Esophagus squamous epithelium (tissue), 5 donors: ENCODE data around the gene NPM1. TPM values are rescaled to one million over a fixed set of nuclear protein-coding genes. Genes with fewer than 3 reads are reported as not detected.

ENCODE experiments used
- DNase-seq: peaks from one replicate; lab custom pipeline; 2025; lab: John Stamatoyannopoulos, UW
- H3K27ac ChIP-seq, 4 donors: fragments of 200-600 bp; sonication (generic); one replicate each; pipeline ENCODE4 v1.5.1; 2016 to 2019; ENCODE audit warnings: mild to moderate bottlenecking in 1 of 4
- H3K27me3 ChIP-seq, 4 donors: fragments of 200-600 bp; sonication (generic); 1 replicate in 3 of 4; 2 replicates in 1 of 4; pipeline versions ENCODE4 v1.5.1 to v1.6.0; 2017 to 2021; ENCODE audit warnings: antibody characterized with exemption in 1 of 4
- H3K36me3 ChIP-seq, 3 donors: fragments of 200-600 bp; sonication (generic); one replicate each; pipeline ENCODE4 v1.5.1; 2016 to 2019
- H3K4me1 ChIP-seq, 3 donors: fragments of 200-600 bp; sonication (generic); one replicate each; pipeline ENCODE4 v1.5.1; 2017 to 2019
- H3K4me3 ChIP-seq, 4 donors: fragments of 200-600 bp; sonication (generic); 1 replicate in 3 of 4; 2 replicates in 1 of 4; pipeline ENCODE4 v1.5.1; 2016 to 2019; ENCODE audit warnings: mild to moderate bottlenecking in 2 of 4, moderate library complexity in 1 of 4
- H3K9me3 ChIP-seq, 3 donors: fragments of 200-600 bp; sonication (generic); one replicate each; pipeline ENCODE4 v1.5.1; 2016 to 2019
- POLR2A ChIP-seq, 4 donors: fragments of 450-650 bp; IDR thresholded peaks; one replicate each; pipeline ENCODE4 v1.6.1; 2017; ENCODE audit warnings: antibody characterized with exemption in 4 of 4, mild to moderate bottlenecking in 4 of 4, moderate library complexity in 3 of 4
- WGBS, 2 donors: methylation state at CpG; one replicate each; pipeline ENCODE4 v1.1.5; 2018; 5-methylcytosine and 5-hydroxymethylcytosine counted together
- intact Hi-C: fragments of 100-400 bp; cut with DNase I; formaldehyde crosslinking; loops from one replicate; pipeline ENCODE4 v1.15.0; 2022
- total RNA-seq, 4 donors: library from RNA; depleted of rRNA; stranded (reverse); fragments of >200 nt; gene quantifications; one replicate each; pipeline ENCODE4 v1.1.0, GENCODE V29; 2016
- TF ChIP-seq, protein P1 (sequence below), 6 experiments: fragments of 450-650 bp in 4 of 6; fragments of 200-600 bp in 2 of 6; sonication (generic) in 2 of 6; IDR thresholded peaks; one replicate each; pipeline ENCODE4 v1.5.1; 2016 to 2019; ENCODE audit warnings: antibody characterized with exemption in 6 of 6, mild to moderate bottlenecking in 4 of 6, moderate library complexity in 4 of 6
- donor health status: DM: yes; HTN: yes; CAD: no.

NPM1 gene
- total RNA-seq, 4 donors from 2014 or later: 394 to 1,052 (median 904) TPM

DNA sequence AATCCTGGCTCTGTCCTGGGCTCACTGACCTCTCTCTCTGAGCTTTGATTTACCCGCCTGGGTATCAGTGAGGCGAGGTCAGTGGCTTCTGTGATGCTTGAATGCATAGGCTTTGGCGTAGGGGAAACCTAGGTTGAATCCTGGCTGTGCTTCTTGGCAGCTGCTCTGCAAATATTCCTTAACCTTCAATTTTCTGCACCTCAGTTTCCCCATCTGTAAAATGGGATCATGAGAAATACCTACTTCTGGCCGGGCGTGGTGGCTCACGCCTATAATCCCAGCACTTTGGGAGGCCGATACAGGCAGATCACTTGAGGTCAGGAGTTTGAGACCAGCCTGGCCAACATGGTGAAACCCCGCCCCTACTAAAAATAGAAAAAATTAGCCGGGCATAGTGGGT, 39.0 kb downstream of the NPM1 start:
- TF ChIP-seq, protein P1, sequence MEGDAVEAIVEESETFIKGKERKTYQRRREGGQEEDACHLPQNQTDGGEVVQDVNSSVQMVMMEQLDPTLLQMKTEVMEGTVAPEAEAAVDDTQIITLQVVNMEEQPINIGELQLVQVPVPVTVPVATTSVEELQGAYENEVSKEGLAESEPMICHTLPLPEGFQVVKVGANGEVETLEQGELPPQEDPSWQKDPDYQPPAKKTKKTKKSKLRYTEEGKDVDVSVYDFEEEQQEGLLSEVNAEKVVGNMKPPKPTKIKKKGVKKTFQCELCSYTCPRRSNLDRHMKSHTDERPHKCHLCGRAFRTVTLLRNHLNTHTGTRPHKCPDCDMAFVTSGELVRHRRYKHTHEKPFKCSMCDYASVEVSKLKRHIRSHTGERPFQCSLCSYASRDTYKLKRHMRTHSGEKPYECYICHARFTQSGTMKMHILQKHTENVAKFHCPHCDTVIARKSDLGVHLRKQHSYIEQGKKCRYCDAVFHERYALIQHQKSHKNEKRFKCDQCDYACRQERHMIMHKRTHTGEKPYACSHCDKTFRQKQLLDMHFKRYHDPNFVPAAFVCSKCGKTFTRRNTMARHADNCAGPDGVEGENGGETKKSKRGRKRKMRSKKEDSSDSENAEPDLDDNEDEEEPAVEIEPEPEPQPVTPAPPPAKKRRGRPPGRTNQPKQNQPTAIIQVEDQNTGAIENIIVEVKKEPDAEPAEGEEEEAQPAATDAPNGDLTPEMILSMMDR (IDR thresholded peaks at IDR 0.05): no peak
- no peak for TF ChIP-seq POLR2A (IDR thresholded peaks at IDR 0.05)
- Histone ChIP-seq H3K27me3 (peaks cover 0 to 11% (median 0%) of the 10 kb centered on the region in 4 donors), H3K4me3 (no peak overlapping the region), H3K36me3 (no peaks in the 10 kb centered on the region), H3K9me3 (no peaks in the 10 kb centered on the region), H3K27ac (no peak overlapping the region), H3K4me1 (no peaks in the 10 kb centered on the region)
- DNase-seq: no peak
- 85 to 89% methylated on average over 5 to 7 of the region's 9 CpGs for WGBS, 2 donors
- intact Hi-C loops: no loop called here

DNA sequence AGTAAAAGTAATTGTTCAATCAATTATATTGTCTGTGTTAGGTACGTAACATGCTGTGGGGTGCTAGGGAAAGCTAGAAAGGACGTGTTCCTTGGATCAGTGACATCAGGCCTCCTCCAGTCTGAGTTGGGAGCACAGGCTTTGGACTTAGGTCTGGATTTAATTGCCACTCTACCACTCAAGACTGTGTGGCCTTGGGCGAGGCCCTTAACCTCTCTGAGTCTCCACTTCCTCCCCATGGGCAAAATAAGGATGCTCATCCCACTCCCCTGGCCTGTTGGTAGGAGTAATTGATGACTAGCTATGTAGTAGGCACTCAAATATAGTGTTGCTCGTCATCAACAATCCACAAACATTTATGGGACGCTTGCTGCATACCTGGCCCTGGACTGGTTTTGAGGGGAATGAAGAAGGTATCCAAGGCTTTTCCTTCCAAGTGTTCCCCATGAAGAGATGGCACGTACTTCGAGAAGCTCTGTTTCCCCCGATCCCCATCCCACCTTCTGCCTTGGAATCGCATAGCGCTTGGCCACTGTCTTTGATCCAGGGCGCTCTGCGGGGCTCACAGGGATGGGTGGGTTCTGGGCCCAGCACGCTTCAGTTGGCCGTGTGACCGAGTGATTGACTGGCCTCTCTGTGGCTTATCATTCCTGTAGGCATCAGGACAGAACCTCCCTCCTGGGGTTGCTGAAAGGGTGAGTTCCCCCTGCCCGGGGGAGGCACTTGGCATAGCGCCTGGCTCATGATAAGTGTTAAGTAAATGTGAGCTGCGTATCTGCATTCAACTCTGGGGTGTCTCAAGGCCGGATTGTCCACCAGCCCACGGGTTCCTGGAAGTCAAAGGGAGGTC, 39.9 kb downstream of the NPM1 start:
- no peaks in the 10 kb centered on the region for H3K9me3 ChIP-seq
- DNase-seq: no peak
- no peak overlapping the region for H3K4me3 ChIP-seq
- peaks cover 0 to 5% (median 0%) of the 10 kb centered on the region in 4 donors for H3K27me3 ChIP-seq
- intact Hi-C loops: no loop called here
- TF ChIP-seq POLR2A (IDR thresholded peaks at IDR 0.05): no peak
- TF ChIP-seq, protein P1 (IDR thresholded peaks at IDR 0.05): no peak
- H3K36me3 ChIP-seq: no peaks in the 10 kb centered on the region
- no peak overlapping the region for H3K27ac ChIP-seq
- H3K4me1 ChIP-seq: no peaks in the 10 kb centered on the region
- WGBS, 2 donors: 89 to 90% methylated on average over 8 to 12 of the region's 20 CpGs

DNA sequence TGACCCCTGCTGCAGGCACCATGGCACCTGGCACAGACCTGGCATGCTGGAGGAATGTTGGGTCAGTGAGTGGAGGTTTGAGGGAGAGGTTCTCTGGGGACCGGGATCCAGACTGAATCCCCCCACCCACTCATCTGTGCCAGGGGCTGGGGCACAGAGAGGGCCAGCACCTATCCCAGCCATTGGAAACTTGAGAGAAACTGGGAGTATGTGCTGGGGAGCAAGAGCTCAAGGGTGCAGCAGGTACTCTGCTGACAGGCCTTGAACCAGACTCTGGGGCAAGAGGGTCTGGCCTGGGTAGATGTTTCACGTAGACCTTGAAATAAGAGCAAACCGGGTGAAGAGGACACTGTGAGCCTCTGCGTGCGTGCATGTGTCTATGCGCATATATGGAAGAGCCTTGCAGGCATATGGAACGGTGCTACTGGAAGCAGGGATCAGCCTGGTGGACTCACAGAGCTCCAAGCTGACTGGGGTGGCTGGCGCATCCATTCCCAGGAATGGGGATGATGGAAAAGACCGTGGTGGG, 40.6 kb downstream of the NPM1 start:
- intact Hi-C loops: no loop called here
- no peaks in the 10 kb centered on the region for H3K4me1 ChIP-seq

DNA sequence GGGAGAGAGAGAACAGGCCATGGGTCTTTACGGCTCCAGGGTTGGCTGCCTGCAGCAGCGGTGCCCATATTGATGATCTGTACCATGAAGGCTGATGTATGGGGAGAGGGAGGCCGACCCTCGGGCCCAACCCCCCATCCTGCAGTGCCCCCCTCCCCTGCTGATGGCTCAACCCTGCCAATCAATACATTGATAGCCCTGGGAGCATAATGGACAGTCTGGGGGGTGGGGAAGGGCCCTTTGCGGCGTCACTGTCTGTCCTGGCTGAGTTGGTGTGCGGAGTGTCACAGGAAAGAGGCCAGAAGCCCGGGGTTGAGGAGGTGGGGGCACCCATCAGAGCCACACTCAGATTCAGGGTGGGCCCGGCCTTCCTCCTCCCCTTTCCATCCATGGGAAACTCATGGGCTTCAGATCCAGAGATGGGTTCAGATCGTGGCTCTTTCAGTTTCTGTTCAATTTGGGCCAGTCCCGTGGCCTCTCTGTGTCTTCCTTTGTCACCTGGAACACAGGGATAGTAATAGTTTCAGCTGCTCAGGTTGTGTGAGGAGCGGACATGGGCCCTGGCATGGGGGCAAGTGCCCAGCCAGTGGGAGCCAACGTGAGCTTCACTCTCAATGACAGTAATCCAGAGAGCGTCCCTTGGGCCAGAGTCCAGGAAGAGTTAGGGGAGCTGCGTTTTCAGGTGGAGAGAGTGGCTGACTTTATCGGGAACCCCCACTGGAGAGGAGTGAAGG, 41.3 kb downstream of the NPM1 start:
- intact Hi-C loops: no loop called here
- TF ChIP-seq POLR2A (IDR thresholded peaks at IDR 0.05): no peak
- TF ChIP-seq, protein P1 (IDR thresholded peaks at IDR 0.05): no peak
- no peak for DNase-seq

More for the DNA sequence above, 40.6 kb downstream of the NPM1 start:
- no peak overlapping the region for H3K27ac ChIP-seq
- H3K9me3 ChIP-seq: no peaks in the 10 kb centered on the region
- WGBS, 2 donors: 89% methylated on average over 8 to 9 of the region's 9 CpGs
- H3K4me3 ChIP-seq: no peak overlapping the region
- TF ChIP-seq, protein P1 (IDR thresholded peaks at IDR 0.05): no peak
- no peak for TF ChIP-seq POLR2A (IDR thresholded peaks at IDR 0.05)
- H3K27me3 ChIP-seq: peaks cover 0 to 5% (median 0%) of the 10 kb centered on the region in 4 donors
- DNase-seq: no peak
- no peaks in the 10 kb centered on the region for H3K36me3 ChIP-seq

More for the DNA sequence above, 41.3 kb downstream of the NPM1 start:
- WGBS, 2 donors: 69 to 75% methylated on average over 4 to 12 of the region's 16 CpGs
- no peak overlapping the region for H3K4me3 ChIP-seq
- H3K9me3 ChIP-seq: no peaks in the 10 kb centered on the region
- no peaks in the 10 kb centered on the region for H3K36me3 ChIP-seq
- no peak overlapping the region for H3K27ac ChIP-seq
- peaks cover 0 to 5% (median 0%) of the 10 kb centered on the region in 4 donors for H3K27me3 ChIP-seq
- H3K4me1 ChIP-seq: no peaks in the 10 kb centered on the region
